ENCODE data around the gene POU6F2.

GRCh38 chr7:39219869-39220268 is 242.2 kb downstream of the POU6F2 start:
- no peak for TF ChIP-seq CTCF (conservative IDR thresholded peaks at IDR 0.05; ENCODE audit: low read length)
- TF ChIP-seq EZH2phosphoT487 (IDR thresholded peaks at IDR 0.05; ENCODE audit: borderline replicate concordance) = no peak

Data from Loucy (cell line).